Gastrocnemius medialis (tissue), 4 donors: Measurements from ENCODE around the gene HDAC5. TPM values are rescaled to one million over a fixed set of nuclear protein-coding genes. Genes with fewer than 3 reads are reported as not detected.

ENCODE experiments used
- ATAC-seq, 2 donors: fragments of 150-250 bp; one replicate each; pipeline ENCODE4 v1.9.1; 2016
- DNase-seq, 2 donors: peaks; one replicate each; pipeline ENCODE4 v3.0.0-alpha.2; 2019
- H3K27ac ChIP-seq, 4 donors: fragments of 200-600 bp; sonication (generic); 1 replicate in 1 of 4; 2 replicates in 3 of 4; pipeline ENCODE4 v1.5.1; 2016 to 2018; ENCODE audit warnings: mild to moderate bottlenecking in 2 of 4, moderate library complexity in 1 of 4
- H3K27me3 ChIP-seq, 3 donors: fragments of 200-600 bp; sonication (generic) in 2 of 3; 1 replicate in 1 of 3; 2 replicates in 2 of 3; pipeline versions ENCODE4 v1.5.1 to v1.6.0; 2016 to 2019; ENCODE audit warnings: mild to moderate bottlenecking in 1 of 3, moderate library complexity in 1 of 3
- H3K36me3 ChIP-seq, 2 donors: fragments of 200-600 bp; sonication (generic) in 1 of 2; one replicate each; pipeline ENCODE4 v1.5.1; 2017 to 2018
- H3K4me1 ChIP-seq, 2 donors: fragments of 200-600 bp; sonication (generic) in 1 of 2; one replicate each; pipeline ENCODE4 v1.5.1; 2016 to 2017; ENCODE audit warnings: mild to moderate bottlenecking in 2 of 2
- H3K4me3 ChIP-seq, 4 donors: fragments of 200-600 bp; sonication (generic) in 3 of 4; 1 replicate in 1 of 4; 2 replicates in 3 of 4; pipeline ENCODE4 v1.5.1; 2016 to 2019; ENCODE audit warnings: mild to moderate bottlenecking in 2 of 4
- H3K9me3 ChIP-seq, 3 donors: fragments of 200-600 bp; sonication (generic) in 2 of 3; 1 replicate in 1 of 3; 2 replicates in 2 of 3; pipeline ENCODE4 v1.5.1; 2016 to 2019
- POLR2A ChIP-seq, 2 donors: fragments of 450-650 bp; IDR thresholded peaks; one replicate each; pipeline ENCODE4 v1.6.1; 2017; ENCODE audit warnings: antibody characterized with exemption in 2 of 2, mild to moderate bottlenecking in 2 of 2, moderate library complexity in 2 of 2
- in situ Hi-C, 4 donors: fragments of 200-750 bp; cut with MboI; loops; one replicate each; pipeline versions ENCODE4 v1.15.0 to v1.8.0; 2017; ENCODE audit warnings: low sequenced_read_pairs in 4 of 4
- intact Hi-C: fragments of 100-400 bp; cut with DNase I; formaldehyde crosslinking; loops from one replicate; pipeline ENCODE4 v1.15.1; 2023; ENCODE audit warnings: low total_unique reads
- total RNA-seq, 4 donors: library from RNA; depleted of rRNA; stranded (reverse); fragments of >200 nt; gene quantifications; one replicate each; pipeline versions ENCODE4 v1.1.0 to v1.2.3, GENCODE V29; 2016
- TF ChIP-seq, protein P1 (sequence below), 5 experiments: fragments of 450-650 bp in 3 of 5; fragments of 200-600 bp in 2 of 5; sonication (generic) in 2 of 5; IDR thresholded peaks in 4 of 5; conservative IDR thresholded peaks in 1 of 5; 1 replicate in 4 of 5; 2 replicates in 1 of 5; pipeline ENCODE4 v1.5.1; 2016 to 2019; ENCODE audit warnings: antibody characterized with exemption in 5 of 5, mild to moderate bottlenecking in 3 of 5, moderate library complexity in 3 of 5

The HDAC5 gene
- total RNA-seq, 4 donors from 2014 or later = 36.5 to 301 (median 88.0) TPM

DNA sequence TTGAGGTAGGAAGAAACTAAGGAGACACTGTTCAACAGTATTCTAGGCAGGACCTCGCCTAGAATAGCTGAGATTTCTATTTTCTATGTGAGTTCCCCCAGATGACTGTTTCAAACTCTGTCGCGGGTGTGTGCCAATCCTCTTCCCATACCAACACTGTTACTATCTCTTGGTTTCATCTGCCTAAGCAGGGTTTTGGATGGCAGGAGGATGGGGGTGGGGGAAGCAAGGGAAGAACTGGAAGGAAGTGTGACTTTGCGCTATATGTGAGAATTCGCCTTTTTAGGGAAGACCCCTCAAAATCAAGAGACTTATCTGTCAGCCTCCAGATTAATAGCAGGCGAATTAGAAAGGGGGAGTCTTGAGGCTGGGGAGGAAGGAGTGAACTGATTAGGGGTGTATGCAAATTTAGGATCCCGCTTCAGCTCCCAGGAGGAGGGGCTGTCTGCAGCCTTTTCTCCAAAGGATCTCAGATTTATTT lies 53.4 kb downstream of the HDAC5 start:
- Histone ChIP-seq H3K36me3 (no peaks in the 10 kb centered on the region), H3K4me3 (peak overlapping the region; percentile 79 to 94 (median 91)), H3K27me3 (no peaks in the 10 kb centered on the region), H3K4me1 (peaks cover 35 to 50% of the 10 kb centered on the region in 2 donors), H3K9me3 (no peaks in the 10 kb centered on the region), H3K27ac (peak overlapping the region; percentile 90 to 96 (median 94))
- in situ Hi-C loops (loop anchor here in 2 of 4 donors (5.0 to 10.0 kb wide), 2 partner anchors 52 to 55 kb away; partner anchors contain the start of gene HDAC5 (in 2 of the 2)), intact Hi-C loops (loop anchor here (1.0 to 5.0 kb wide), 4 partner anchors 41 to 117 kb away; partner anchors contain the start of genes HDAC5, TMEM101 and TMUB2)
- no peak for TF ChIP-seq POLR2A (IDR thresholded peaks at IDR 0.05)
- TF ChIP-seq, protein P1, sequence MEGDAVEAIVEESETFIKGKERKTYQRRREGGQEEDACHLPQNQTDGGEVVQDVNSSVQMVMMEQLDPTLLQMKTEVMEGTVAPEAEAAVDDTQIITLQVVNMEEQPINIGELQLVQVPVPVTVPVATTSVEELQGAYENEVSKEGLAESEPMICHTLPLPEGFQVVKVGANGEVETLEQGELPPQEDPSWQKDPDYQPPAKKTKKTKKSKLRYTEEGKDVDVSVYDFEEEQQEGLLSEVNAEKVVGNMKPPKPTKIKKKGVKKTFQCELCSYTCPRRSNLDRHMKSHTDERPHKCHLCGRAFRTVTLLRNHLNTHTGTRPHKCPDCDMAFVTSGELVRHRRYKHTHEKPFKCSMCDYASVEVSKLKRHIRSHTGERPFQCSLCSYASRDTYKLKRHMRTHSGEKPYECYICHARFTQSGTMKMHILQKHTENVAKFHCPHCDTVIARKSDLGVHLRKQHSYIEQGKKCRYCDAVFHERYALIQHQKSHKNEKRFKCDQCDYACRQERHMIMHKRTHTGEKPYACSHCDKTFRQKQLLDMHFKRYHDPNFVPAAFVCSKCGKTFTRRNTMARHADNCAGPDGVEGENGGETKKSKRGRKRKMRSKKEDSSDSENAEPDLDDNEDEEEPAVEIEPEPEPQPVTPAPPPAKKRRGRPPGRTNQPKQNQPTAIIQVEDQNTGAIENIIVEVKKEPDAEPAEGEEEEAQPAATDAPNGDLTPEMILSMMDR (IDR thresholded peaks at IDR 0.05 in 4 of 5, conservative IDR thresholded peaks at IDR 0.05 in 1 of 5) = no peak
- ATAC-seq (peak in 1 of 2 donors; percentile 5), DNase-seq (no peak)

DNA sequence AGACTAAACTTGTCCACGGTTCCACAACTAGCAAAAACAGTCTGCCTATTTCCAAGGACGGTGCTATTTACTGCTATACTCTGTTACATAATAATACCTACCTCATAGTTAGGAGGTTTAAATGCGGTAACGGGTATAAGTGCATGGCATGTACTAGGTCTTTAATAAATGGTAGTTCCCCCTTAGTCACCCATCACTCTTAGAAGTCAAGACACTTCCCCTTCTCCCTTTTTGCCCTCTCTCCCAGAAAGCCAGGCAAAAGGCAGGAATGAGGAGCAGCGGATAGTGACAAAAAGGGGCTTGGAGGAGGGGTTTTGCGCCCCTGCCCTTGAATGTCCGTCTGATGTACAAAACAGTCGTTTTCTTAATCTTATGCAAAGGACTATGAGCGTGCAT lies 55.9 kb downstream of the HDAC5 start:
- no peak for DNase-seq
- no peak for ATAC-seq
- Histone ChIP-seq H3K36me3 (peaks cover 0 to 7% of the 10 kb centered on the region in 2 donors), H3K4me1 (peaks cover 32% of the 10 kb centered on the region in 2 donors), H3K27me3 (no peaks in the 10 kb centered on the region), H3K9me3 (no peaks in the 10 kb centered on the region), H3K4me3 (no peak overlapping the region), H3K27ac (peak overlapping the region in 3 of 4 donors; percentile 86 to 96 (median 95))
- in situ Hi-C loops (loop anchor here in 2 of 4 donors (5.0 to 10.0 kb wide), 2 partner anchors 55 to 57 kb away; partner anchors contain the start of gene HDAC5 (in 2 of the 2)), intact Hi-C loops (no loop called here)
- TF ChIP-seq, protein P1 (IDR thresholded peaks at IDR 0.05 in 4 of 5, conservative IDR thresholded peaks at IDR 0.05 in 1 of 5) = no peak
- no peak for TF ChIP-seq POLR2A (IDR thresholded peaks at IDR 0.05)

DNA sequence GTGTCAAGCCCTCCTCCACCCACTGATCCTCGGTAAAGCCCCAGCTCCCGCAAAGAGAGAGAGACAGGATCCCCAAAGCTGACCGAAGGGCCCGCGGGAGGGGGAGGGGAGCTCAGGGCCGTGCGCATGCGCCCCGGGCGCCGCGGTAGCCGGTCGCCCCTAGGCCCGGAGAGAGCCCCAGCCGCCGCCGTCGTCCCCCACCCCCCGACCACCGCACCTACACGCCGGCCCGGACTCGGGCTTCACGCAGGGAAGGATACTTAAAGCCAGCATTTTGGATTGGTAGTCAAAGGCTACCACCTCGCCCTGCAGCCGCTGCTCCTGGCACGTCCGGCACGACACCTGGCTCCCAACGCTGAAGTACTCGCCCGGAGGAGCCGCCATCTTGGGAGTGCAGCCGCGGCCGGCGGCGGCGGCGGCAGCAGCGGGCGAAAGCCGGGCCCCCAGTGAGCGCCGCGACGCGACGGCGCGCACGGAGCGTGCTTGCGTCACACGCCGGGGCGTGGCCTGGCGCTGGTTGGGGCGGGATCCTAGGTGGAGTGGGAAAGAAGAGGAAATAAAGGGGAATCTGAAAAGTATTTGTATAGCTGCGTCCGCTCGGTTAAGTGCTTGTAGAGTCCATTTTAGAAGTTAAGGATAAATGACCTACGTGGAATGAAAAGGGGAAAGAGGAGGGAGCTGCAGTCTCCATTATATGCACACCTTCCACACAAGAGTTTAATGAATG lies 57.1 kb downstream of the HDAC5 start, which contains the start of gene LSM12:
Gene LSM12 (minus strand): TSS at position 468 of the 727 bp plus-strand sequence. CDS start 84 bp downstream, at position 384.
- H3K9me3 ChIP-seq = no peaks in the 10 kb centered on the region
- peaks cover 0 to 7% of the 10 kb centered on the region in 2 donors for H3K36me3 ChIP-seq
- ATAC-seq = peak; percentile 62 to 64
- H3K27ac ChIP-seq = peak within 1 kb of the TSS; percentile 86 to 96 (median 94)
- intact Hi-C loops = no loop called here
- no peaks in the 10 kb centered on the region for H3K27me3 ChIP-seq
- peak; percentile 59 to 80 for DNase-seq
- peaks cover 24 to 25% of the 10 kb centered on the region in 2 donors for H3K4me1 ChIP-seq
- H3K4me3 ChIP-seq = peak within 1 kb of the TSS; percentile 61 to 84 (median 66)
- TF ChIP-seq POLR2A (IDR thresholded peaks at IDR 0.05) = peak; percentile 74 to 75
- TF ChIP-seq, protein P1 (IDR thresholded peaks at IDR 0.05 in 4 of 5, conservative IDR thresholded peaks at IDR 0.05 in 1 of 5) = no peak
- in situ Hi-C loops = loop anchor here in 2 of 4 donors (5.0 to 10.0 kb wide), 2 partner anchors 56 to 58 kb away; partner anchors contain the start of gene HDAC5 (in 2 of the 2)

DNA sequence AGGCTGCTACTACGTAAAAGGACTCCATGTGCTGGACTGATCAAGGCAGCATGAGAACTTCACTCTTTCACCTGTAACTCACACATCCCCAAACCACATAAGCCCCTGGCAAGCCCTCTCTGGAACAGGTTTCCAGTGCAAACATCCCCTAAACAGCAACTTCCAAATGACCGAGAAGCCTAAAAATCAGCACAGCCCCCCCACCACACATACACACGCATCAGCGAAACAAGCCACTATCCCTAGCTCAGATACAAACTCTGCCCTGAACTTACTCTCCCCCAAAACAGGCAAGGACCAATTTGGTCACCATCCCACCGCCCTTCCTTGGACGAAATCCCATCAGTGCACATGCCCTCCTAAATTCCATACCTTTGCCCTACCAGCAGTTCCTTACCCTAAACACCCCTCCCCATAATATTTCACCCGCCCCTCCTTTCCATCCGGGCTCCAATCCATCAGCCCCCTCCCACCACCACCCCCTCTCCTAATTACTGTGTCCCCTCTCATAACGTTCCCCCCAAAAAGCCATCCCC lies 57.7 kb downstream of the HDAC5 start:
- Histone ChIP-seq H3K36me3 (peaks cover 0 to 7% of the 10 kb centered on the region in 2 donors), H3K9me3 (no peaks in the 10 kb centered on the region), H3K4me3 (peak overlapping the region; percentile 61 to 84 (median 66)), H3K27me3 (no peaks in the 10 kb centered on the region), H3K27ac (peak overlapping the region; percentile 86 to 96 (median 94)), H3K4me1 (peaks cover 20 to 23% of the 10 kb centered on the region in 2 donors)
- intact Hi-C loops = no loop called here
- ATAC-seq = no peak
- no peak for DNase-seq
- TF ChIP-seq, protein P1 (IDR thresholded peaks at IDR 0.05 in 4 of 5, conservative IDR thresholded peaks at IDR 0.05 in 1 of 5) = no peak
- TF ChIP-seq POLR2A (IDR thresholded peaks at IDR 0.05) = no peak
- in situ Hi-C loops = loop anchor here in 2 of 4 donors (5.0 to 10.0 kb wide), 2 partner anchors 57 to 59 kb away; partner anchors contain the start of gene HDAC5 (in 2 of the 2)
